SK-N-MC (cell line): ENCODE results near the gene MGAT4B.

Source experiments
- EZH2 ChIP-seq: fragments of 200-600 bp; sonication (generic); IDR thresholded peaks from one replicate; pipeline ENCODE4 v1.6.1; 2017; ENCODE audit warnings: antibody characterized with exemption
- FOXP2 ChIP-seq: optimal IDR thresholded peaks from 2 replicates; pipeline ENCODE3; 2011; ENCODE audit warnings: mild to moderate bottlenecking, moderate library complexity; ENCODE audit not compliant: insufficient read depth; ENCODE audit errors: extremely low read length, control extremely low read depth
- POLR2AphosphoS5 ChIP-seq: IDR thresholded peaks from 2 replicates; pipeline ENCODE4 v1.6.1; 2012; ENCODE audit warnings: mild to moderate bottlenecking, low read depth, low read length, borderline replicate concordance

- TF ChIP-seq EZH2 (no peak), POLR2AphosphoS5 (peak; percentile 19; the same call in 1 of the 2 replicates), FOXP2 (peak; percentile 30)
Observed at GRCh38 chr5:179821298-179822058, 14.8 kb upstream of the MGAT4B start.
